ENCODE measurements around the gene SEMA5A. TPM values are rescaled to one million over a fixed set of nuclear protein-coding genes. Genes with fewer than 3 reads are reported as not detected.
"Not testable (repeated sequence)": the region's sequence is repeated elsewhere in the genome, so short reads cannot be mapped to it uniquely, and the experiment has no call there.

SEMA5A gene
- total and polyA plus RNA-seq, 2 donors, result 4.2 to 78.6 TPM

- no peak overlapping the region for H3K4me3 ChIP-seq (ENCODE audit: low read depth, low read length)
- 91% methylated on average over 5 of the region's 5 CpGs for WGBS
- DNase-seq (ENCODE audit: extremely low spot score), result no peak
- no peaks in the 10 kb centered on the region for H3K4me1 ChIP-seq (ENCODE audit: insufficient read depth)
- no peak overlapping the region for H3K27ac ChIP-seq (ENCODE audit: low read depth)
- peaks cover 3% of the 10 kb centered on the region for H3K36me3 ChIP-seq (ENCODE audit: insufficient read depth)
Observed at GRCh38 chr5:9419794-9420193, 126.1 kb downstream of the SEMA5A start.

GRCh38 chr5:9415566-9415965, 130.3 kb downstream of the SEMA5A start:
- H3K27ac ChIP-seq (ENCODE audit: low read depth), result no peak overlapping the region
- WGBS, result 40% methylated on average over 2 of the region's 2 CpGs
- no peak for DNase-seq (ENCODE audit: extremely low spot score)
- H3K36me3 ChIP-seq (ENCODE audit: insufficient read depth), result peaks cover 3% of the 10 kb centered on the region
- H3K4me1 ChIP-seq (ENCODE audit: insufficient read depth), result no peaks in the 10 kb centered on the region
- no peak overlapping the region for H3K4me3 ChIP-seq (ENCODE audit: low read depth, low read length)

- WGBS, result 85% methylated on average over 3 of the region's 3 CpGs
- peaks cover 3% of the 10 kb centered on the region for H3K36me3 ChIP-seq (ENCODE audit: insufficient read depth)
- H3K4me1 ChIP-seq (ENCODE audit: insufficient read depth), result no peaks in the 10 kb centered on the region
- H3K4me3 ChIP-seq (ENCODE audit: low read depth, low read length), result no peak overlapping the region
- DNase-seq (ENCODE audit: extremely low spot score), result no peak
- no peak overlapping the region for H3K27ac ChIP-seq (ENCODE audit: low read depth)
Observed at GRCh38 chr5:9415091-9415490, 130.8 kb downstream of the SEMA5A start.

GRCh38 chr5:9411142-9411541, 134.7 kb downstream of the SEMA5A start:
- no peak overlapping the region for H3K4me3 ChIP-seq (ENCODE audit: low read depth, low read length)
- H3K36me3 ChIP-seq (ENCODE audit: insufficient read depth), result no peaks in the 10 kb centered on the region
- no peak for DNase-seq (ENCODE audit: extremely low spot score)
- 91% methylated on average over 4 of the region's 4 CpGs for WGBS
- no peaks in the 10 kb centered on the region for H3K4me1 ChIP-seq (ENCODE audit: insufficient read depth)
- no peak overlapping the region for H3K27ac ChIP-seq (ENCODE audit: low read depth)

- WGBS, result 92% methylated on average over 10 of the region's 10 CpGs
- H3K27ac ChIP-seq (ENCODE audit: low read depth), result no peak overlapping the region
- no peak overlapping the region for H3K4me3 ChIP-seq (ENCODE audit: low read depth, low read length)
- DNase-seq (ENCODE audit: extremely low spot score), result no peak
- no peaks in the 10 kb centered on the region for H3K4me1 ChIP-seq (ENCODE audit: insufficient read depth)
- peaks cover 2% of the 10 kb centered on the region for H3K36me3 ChIP-seq (ENCODE audit: insufficient read depth)
Observed at GRCh38 chr5:9409413-9409960, 136.4 kb downstream of the SEMA5A start.

- H3K4me3 ChIP-seq (ENCODE audit: low read depth, low read length), result no peak overlapping the region
- DNase-seq (ENCODE audit: extremely low spot score), result no peak
- 90% methylated on average over 5 of the region's 5 CpGs for WGBS
- H3K36me3 ChIP-seq (ENCODE audit: insufficient read depth), result peaks cover 2% of the 10 kb centered on the region
- no peak overlapping the region for H3K27ac ChIP-seq (ENCODE audit: low read depth)
- H3K4me1 ChIP-seq (ENCODE audit: insufficient read depth), result no peaks in the 10 kb centered on the region
Observed at GRCh38 chr5:9408964-9409363, 136.9 kb downstream of the SEMA5A start.

- H3K4me1 ChIP-seq (ENCODE audit: insufficient read depth), result no peaks in the 10 kb centered on the region
- H3K4me3 ChIP-seq (ENCODE audit: low read depth, low read length), result no peak overlapping the region
- DNase-seq (ENCODE audit: extremely low spot score), result no peak
- 93% methylated on average over 1 of the region's 1 CpG for WGBS
- no peak overlapping the region for H3K27ac ChIP-seq (ENCODE audit: low read depth)
- peaks cover 3% of the 10 kb centered on the region for H3K36me3 ChIP-seq (ENCODE audit: insufficient read depth)
Observed at GRCh38 chr5:9405196-9405754, 140.6 kb downstream of the SEMA5A start.

- H3K36me3 ChIP-seq (ENCODE audit: insufficient read depth), result peaks cover 3% of the 10 kb centered on the region
- no peaks in the 10 kb centered on the region for H3K4me1 ChIP-seq (ENCODE audit: insufficient read depth)
- DNase-seq (ENCODE audit: extremely low spot score), result no peak
- H3K27ac ChIP-seq (ENCODE audit: low read depth), result no peak overlapping the region
- no peak overlapping the region for H3K4me3 ChIP-seq (ENCODE audit: low read depth, low read length)
- WGBS, result 69% methylated on average over 4 of the region's 4 CpGs
Observed at GRCh38 chr5:9401786-9402472, 143.9 kb downstream of the SEMA5A start.

- 87% methylated on average over 5 of the region's 5 CpGs for WGBS
- H3K4me1 ChIP-seq (ENCODE audit: insufficient read depth); DNase-seq (ENCODE audit: extremely low spot score); H3K27ac ChIP-seq (ENCODE audit: low read depth); H3K4me3 ChIP-seq (ENCODE audit: low read depth, low read length); H3K36me3 ChIP-seq (ENCODE audit: insufficient read depth): not testable (repeated sequence)
Observed at GRCh38 chr5:9399783-9400182, 146.1 kb downstream of the SEMA5A start.

- no peaks in the 10 kb centered on the region for H3K4me1 ChIP-seq (ENCODE audit: insufficient read depth)
- H3K4me3 ChIP-seq (ENCODE audit: low read depth, low read length), result no peak overlapping the region
- H3K36me3 ChIP-seq (ENCODE audit: insufficient read depth), result peaks cover 2% of the 10 kb centered on the region
- DNase-seq (ENCODE audit: extremely low spot score), result no peak
- 91% methylated on average over 2 of the region's 2 CpGs for WGBS
- H3K27ac ChIP-seq (ENCODE audit: low read depth), result no peak overlapping the region
Observed at GRCh38 chr5:9399094-9399493, 146.8 kb downstream of the SEMA5A start.

- Histone ChIP-seq H3K4me3 (ENCODE audit: low read depth, low read length) (no peak overlapping the region), H3K27ac (ENCODE audit: low read depth) (no peak overlapping the region), H3K4me1 (ENCODE audit: insufficient read depth) (no peaks in the 10 kb centered on the region), H3K36me3 (ENCODE audit: insufficient read depth) (peaks cover 2% of the 10 kb centered on the region)
- WGBS, result 81% methylated on average over 3 of the region's 3 CpGs
- no peak for DNase-seq (ENCODE audit: extremely low spot score)
Observed at GRCh38 chr5:9398227-9398626, 147.6 kb downstream of the SEMA5A start.

- Histone ChIP-seq H3K36me3 (ENCODE audit: insufficient read depth) (no peaks in the 10 kb centered on the region), H3K4me1 (ENCODE audit: insufficient read depth) (no peaks in the 10 kb centered on the region), H3K4me3 (ENCODE audit: low read depth, low read length) (no peak overlapping the region), H3K27ac (ENCODE audit: low read depth) (no peak overlapping the region)
- DNase-seq (ENCODE audit: extremely low spot score), result no peak
- 67% methylated on average over 2 of the region's 2 CpGs for WGBS
Observed at GRCh38 chr5:9396285-9396770, 149.5 kb downstream of the SEMA5A start.

GRCh38 chr5:9395706-9396105, 150.2 kb downstream of the SEMA5A start:
- 33% methylated on average over 2 of the region's 2 CpGs for WGBS
- H3K4me3 ChIP-seq (ENCODE audit: low read depth, low read length), result no peak overlapping the region
- no peak for DNase-seq (ENCODE audit: extremely low spot score)
- no peak overlapping the region for H3K27ac ChIP-seq (ENCODE audit: low read depth)
- H3K4me1 ChIP-seq (ENCODE audit: insufficient read depth), result no peaks in the 10 kb centered on the region
- no peaks in the 10 kb centered on the region for H3K36me3 ChIP-seq (ENCODE audit: insufficient read depth)

GRCh38 chr5:9394221-9394620, 151.7 kb downstream of the SEMA5A start:
- no peak for DNase-seq (ENCODE audit: extremely low spot score)
- Histone ChIP-seq H3K27ac (ENCODE audit: low read depth) (no peak overlapping the region), H3K36me3 (ENCODE audit: insufficient read depth) (no peaks in the 10 kb centered on the region), H3K4me1 (ENCODE audit: insufficient read depth) (no peaks in the 10 kb centered on the region), H3K4me3 (ENCODE audit: low read depth, low read length) (no peak overlapping the region)
- 90% methylated on average over 6 of the region's 6 CpGs for WGBS
